ENCODE measurements around the gene S1PR3.

S1PR3 gene

GRCh38 chr9:88968799-88969198, 22.5 kb upstream of the S1PR3 start:
- DNase-seq (ENCODE audit: low read depth) = no peak
- H3K4me3 ChIP-seq (ENCODE audit: control insufficient read depth, low read depth, low read length) = no peak overlapping the region
- no peak for TF ChIP-seq CTCF (IDR thresholded peaks at IDR 0.05; ENCODE audit: control insufficient read depth, insufficient read depth, low read depth, low read length, missing control alignments)

- no peak for DNase-seq (ENCODE audit: low read depth)
- no peak for TF ChIP-seq CTCF (IDR thresholded peaks at IDR 0.05; ENCODE audit: control insufficient read depth, insufficient read depth, low read depth, low read length, missing control alignments)
- no peak overlapping the region for H3K4me3 ChIP-seq (ENCODE audit: control insufficient read depth, low read depth, low read length)
Observed at GRCh38 chr9:88969646-88970373, 21.5 kb upstream of the S1PR3 start.

GRCh38 chr9:88971131-88971960, 19.9 kb upstream of the S1PR3 start:
- no peak for TF ChIP-seq CTCF (IDR thresholded peaks at IDR 0.05; ENCODE audit: control insufficient read depth, insufficient read depth, low read depth, low read length, missing control alignments)
- DNase-seq (ENCODE audit: low read depth) = no peak
- no peak overlapping the region for H3K4me3 ChIP-seq (ENCODE audit: control insufficient read depth, low read depth, low read length)

GRCh38 chr9:88972401-88972800, 18.9 kb upstream of the S1PR3 start:
- DNase-seq (ENCODE audit: low read depth) = no peak
- no peak for TF ChIP-seq CTCF (IDR thresholded peaks at IDR 0.05; ENCODE audit: control insufficient read depth, insufficient read depth, low read depth, low read length, missing control alignments)
- H3K4me3 ChIP-seq (ENCODE audit: control insufficient read depth, low read depth, low read length) = no peak overlapping the region

GRCh38 chr9:88973281-88974045, 17.8 kb upstream of the S1PR3 start:
- no peak overlapping the region for H3K4me3 ChIP-seq (ENCODE audit: control insufficient read depth, low read depth, low read length)
- TF ChIP-seq CTCF (IDR thresholded peaks at IDR 0.05; ENCODE audit: control insufficient read depth, insufficient read depth, low read depth, low read length, missing control alignments) = no peak
- DNase-seq (ENCODE audit: low read depth) = no peak

- no peak overlapping the region for H3K4me3 ChIP-seq (ENCODE audit: control insufficient read depth, low read depth, low read length)
- no peak for TF ChIP-seq CTCF (IDR thresholded peaks at IDR 0.05; ENCODE audit: control insufficient read depth, insufficient read depth, low read depth, low read length, missing control alignments)
- DNase-seq (ENCODE audit: low read depth) = no peak
Observed at GRCh38 chr9:88974641-88975040, 16.6 kb upstream of the S1PR3 start.
